ENCODE results near the gene TMEFF1.
"Not testable (repeated sequence)": the region's sequence is repeated elsewhere in the genome, so short reads cannot be mapped to it uniquely, and the experiment has no call there.

TMEFF1 gene, protein sequence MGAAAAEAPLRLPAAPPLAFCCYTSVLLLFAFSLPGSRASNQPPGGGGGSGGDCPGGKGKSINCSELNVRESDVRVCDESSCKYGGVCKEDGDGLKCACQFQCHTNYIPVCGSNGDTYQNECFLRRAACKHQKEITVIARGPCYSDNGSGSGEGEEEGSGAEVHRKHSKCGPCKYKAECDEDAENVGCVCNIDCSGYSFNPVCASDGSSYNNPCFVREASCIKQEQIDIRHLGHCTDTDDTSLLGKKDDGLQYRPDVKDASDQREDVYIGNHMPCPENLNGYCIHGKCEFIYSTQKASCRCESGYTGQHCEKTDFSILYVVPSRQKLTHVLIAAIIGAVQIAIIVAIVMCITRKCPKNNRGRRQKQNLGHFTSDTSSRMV

DNA sequence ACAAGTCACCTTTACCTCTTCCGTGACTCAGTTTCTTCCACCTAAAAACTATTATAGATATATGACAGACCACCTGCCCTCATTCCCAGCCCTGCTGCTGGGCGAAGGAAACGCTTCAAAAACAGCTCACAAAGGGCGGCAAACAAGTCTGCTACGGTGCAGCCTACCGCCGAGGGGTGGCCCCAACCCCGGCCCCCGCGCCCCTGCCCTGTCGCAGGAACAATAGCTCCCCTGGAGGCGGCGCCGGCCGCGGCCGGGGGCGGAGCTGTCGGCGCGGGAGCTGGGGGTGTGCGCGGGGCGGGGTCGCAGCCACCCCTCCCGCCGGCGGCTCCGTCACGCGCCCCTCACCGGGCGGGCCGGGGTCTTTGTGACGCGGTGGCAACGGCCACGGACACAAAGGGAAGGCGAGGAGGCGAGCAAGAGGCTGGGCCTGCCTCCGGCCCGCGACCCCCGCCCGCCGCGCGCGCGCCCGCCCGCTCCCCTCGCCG, at the start of gene TMEFF1:
Gene TMEFF1 (plus strand): TSS at position 362 of the 488 bp plus-strand sequence. CDS start 396 bp downstream, outside the sequence.
- DNase-seq: no peak

DNA sequence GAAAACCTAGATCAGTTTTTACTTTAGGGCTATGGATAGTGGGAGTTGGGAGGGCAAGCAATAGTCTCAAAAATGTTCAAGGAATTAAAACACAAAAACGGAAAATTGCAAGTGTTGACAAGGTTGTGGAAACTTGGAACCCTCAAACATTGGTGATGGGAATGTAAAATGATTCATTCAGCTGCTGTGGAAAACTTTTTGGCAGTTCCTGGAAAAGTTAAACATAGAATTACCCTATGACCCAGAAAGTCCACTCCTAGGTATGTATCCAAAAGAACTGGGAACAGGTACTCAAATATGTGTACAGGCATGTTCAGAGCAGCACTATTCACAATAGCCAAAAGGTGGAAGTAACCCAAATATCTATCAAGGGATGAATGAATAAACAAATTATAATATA, 47.2 kb upstream of the TMEFF1 start:
- no peak for DNase-seq

DNA sequence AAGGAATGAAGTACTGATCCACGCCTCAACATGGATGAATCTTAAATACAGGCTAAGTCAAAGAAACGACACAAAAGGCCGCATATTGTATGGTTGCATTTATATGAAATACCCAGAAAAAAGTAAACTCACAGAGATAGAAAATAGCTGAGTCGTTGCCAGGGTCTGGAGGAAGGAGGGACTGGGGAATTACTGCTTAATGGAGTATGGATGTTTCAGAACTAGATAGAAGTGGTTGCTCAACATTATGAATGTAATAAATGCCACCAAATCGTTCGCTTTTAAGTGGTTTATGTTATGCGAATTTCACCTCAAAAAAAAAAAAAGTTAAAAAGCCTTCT, 46.8 kb upstream of the TMEFF1 start:
- DNase-seq: no peak

DNA sequence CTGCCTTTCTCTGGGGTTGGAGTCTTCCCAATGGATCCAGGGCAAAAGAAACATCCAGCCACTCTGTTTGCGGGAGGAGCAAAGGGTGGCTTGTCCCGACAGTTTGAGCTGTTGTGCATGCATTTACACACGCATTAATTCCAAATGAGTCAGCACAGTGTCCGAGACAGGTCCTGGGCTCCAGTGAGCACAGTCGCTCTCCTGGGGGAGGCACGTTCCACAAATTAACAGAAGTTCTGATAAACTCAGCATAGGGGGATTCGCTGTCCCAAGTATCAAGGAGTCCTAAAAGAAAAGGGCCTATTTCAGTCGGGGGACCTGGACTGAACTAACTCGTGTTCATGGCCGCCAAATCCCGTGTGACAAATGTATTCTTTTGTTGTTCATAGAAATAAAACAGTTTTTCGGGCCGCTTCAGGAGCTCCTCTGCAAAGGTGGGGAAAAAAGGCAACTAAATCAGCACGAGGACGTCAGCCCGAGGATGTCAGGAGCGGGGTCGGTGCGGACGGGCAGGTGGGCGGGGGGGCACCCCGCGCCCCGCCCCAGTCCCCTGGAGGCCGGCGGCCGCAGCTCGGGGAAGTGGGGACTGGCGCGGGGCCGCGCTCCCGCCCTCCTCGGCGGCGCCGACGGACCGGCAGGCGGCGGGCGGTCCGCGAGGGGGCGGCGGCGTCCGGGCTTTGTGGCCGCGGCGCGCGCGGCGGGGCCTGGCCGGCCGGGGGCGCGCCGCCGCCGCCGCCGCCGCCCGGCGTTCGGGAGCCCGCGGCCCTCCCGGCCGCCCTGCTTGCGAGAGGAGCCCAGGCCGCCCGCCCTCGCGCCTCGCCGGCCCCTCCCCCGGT, 46.2 kb upstream of the TMEFF1 start, which contains the start of gene MSANTD3:
Gene MSANTD3 (plus strand): TSS at position 614 of the 836 bp plus-strand sequence. CDS start 14,796 bp downstream, outside the sequence.
- DNase-seq: peak in 1 of 2 donors; percentile 48

DNA sequence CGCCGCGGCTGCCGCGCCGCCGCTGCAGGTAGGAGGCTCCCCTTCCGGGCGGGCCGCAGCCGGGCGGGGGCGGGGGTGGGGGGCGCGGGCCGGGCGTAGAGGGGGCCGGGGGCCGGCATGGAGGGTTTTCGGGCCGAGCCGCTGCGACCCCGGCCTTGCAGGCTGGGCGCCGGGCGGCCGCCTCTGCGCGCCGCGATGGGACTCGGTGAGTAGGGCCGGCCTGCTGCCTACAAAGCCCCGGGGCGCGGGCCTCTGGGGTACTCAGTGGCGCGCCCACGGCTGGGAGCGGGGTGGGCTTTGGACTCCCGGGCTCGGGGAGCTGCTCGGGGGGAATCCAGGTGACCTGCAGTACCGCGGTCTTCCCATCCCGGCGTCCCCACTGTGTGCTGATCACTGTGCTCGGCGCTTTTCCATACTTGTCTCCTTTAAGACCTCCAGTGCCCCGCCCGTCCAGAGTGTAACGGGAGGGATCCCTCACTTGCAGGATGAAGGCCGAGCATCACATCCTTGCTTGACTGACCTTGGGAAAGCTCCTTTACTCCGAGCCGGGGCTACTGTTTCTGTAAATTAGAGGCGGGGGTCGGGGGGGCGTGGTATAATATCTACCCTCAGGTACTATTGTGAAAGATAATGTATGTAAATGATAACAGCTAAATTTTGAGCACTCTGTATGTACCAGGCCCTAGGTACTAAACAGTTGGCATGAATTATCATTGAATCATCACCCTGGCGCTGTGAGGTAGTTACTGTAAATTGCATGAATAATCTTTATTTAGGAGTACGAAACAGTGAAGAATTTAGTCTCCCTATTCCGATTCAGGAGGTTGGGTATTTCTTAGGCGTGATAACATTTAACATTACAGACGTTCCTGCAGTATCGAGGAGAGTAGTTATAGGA, 45.3 kb upstream of the TMEFF1 start:
- DNase-seq: peak in 1 of 2 donors; percentile 31

DNA sequence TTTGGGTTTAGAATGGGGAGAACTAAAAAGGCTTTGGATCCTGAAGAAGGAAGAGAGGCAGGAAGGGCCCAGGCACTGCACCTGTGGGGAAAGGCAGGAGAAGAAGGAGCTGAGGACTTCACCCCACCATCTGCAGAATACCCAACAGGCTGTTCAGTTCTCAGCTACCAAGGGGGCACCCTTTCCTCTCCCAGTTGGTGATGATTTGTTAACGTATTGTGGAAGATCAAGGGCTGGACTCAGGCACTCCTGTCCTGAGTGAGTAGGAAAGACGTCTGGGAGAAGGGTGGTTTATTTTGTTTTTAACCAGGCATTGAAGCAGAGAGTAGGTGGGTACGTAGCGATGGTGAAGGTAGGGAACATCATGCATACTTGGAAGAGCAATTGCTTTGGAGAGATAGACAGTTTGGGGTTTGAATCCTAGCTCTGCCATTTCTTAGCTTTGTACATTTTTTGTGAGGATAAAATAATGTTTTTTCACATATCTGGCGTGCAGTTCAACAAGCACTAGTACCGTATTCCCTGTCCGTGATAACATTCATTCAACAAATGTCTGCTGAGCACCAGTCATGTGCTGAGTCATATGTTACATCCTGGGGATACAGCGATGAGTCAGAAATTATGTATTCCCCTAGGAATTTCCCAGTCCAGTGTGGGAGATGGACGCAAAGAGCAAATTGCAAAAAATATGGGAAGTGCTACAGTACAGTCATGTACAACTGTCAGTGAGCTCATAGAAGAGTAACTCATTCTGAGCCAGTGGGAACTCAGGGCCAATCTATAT, 43.9 kb upstream of the TMEFF1 start:
- no peak for DNase-seq

DNA sequence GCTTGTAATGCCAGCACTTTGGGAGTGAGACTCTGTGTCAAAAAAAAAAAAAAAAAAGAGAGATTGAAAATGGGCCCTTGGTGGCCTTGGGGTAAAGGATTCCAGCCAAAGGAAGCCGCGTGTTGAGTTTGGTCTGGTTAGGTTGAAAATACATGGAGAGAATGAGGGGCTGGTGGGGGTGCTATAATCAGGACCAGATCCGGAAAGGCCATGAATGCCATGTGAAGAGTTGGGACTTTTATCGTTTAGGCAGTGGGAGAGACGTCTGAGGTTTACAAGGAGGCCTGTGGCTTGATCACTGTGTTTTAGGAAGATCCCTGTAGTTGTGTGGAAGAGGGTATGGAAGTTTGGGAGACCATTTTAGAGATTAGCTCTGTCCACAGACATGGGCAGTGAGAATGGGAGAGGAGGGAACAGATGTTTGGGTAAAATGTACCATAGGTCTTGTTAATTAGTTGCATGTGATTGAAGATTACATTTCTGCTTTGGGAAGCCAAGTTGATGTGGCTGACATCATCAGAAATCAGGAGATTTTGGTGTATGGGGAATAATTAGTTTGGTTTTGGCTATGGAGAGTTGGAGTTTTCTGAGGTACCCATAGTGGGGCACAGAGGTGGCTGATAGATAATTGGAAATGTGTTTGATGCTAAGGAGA, 42.5 kb upstream of the TMEFF1 start:
- no peak for DNase-seq

DNA sequence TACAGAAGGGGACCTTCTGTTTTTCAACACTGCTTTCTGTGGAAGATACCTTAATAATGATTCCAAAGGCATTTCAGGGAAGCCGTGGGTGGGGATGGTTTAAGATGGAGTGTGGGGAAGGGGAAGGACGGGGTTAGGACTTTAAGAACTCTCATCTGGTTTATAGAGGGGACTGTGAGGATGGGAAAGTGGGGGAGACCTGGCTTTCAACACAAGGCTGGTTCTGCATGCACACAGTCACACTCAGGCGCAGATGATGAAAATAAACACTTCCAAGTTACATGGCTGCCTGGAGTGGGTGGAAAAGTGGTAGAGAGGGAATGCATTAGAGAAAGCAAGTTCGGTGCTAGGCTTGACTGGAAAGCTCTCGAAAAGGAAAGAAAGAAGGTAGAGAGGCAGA, 41.1 kb upstream of the TMEFF1 start:
- DNase-seq: no peak

DNA sequence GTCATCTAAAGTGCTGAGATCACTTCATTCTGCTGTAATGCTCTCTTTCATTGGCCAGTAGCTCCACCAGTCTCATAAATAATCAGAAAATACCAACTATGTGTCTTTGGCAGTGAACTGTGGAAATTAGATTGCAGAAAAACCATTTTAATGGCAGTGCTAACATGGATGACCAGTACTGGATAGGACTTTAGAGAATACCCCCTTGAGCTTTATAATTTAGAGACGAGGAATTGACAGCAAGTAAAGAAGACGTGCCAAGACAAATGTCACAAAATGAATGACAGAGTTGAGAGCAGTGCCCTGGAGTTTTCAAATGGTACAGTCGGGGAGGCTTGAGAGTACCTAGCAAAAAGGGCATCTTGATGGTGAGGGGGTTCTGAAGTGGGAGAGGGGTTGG, 40.2 kb upstream of the TMEFF1 start:
- DNase-seq: no peak

DNA sequence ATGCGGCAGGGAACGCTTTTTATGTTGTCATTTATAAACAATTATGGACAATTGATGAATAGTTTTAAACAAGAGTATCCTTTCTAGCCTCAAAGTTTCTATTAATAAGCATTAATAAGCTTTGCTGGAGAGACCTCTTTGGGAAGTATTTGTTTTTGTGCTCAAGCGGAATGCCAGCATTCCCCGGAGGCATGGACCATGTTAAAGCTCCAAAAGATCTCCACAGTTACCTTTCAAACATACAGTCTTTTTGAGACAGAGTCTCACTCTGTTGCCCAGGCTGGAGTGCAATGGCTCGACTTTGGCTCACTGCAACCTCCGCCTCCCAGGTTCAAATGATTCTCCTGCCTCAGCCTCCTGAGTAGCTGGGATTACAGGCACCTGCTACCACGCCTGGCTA, 36.4 kb upstream of the TMEFF1 start:
- DNase-seq: no peak

DNA sequence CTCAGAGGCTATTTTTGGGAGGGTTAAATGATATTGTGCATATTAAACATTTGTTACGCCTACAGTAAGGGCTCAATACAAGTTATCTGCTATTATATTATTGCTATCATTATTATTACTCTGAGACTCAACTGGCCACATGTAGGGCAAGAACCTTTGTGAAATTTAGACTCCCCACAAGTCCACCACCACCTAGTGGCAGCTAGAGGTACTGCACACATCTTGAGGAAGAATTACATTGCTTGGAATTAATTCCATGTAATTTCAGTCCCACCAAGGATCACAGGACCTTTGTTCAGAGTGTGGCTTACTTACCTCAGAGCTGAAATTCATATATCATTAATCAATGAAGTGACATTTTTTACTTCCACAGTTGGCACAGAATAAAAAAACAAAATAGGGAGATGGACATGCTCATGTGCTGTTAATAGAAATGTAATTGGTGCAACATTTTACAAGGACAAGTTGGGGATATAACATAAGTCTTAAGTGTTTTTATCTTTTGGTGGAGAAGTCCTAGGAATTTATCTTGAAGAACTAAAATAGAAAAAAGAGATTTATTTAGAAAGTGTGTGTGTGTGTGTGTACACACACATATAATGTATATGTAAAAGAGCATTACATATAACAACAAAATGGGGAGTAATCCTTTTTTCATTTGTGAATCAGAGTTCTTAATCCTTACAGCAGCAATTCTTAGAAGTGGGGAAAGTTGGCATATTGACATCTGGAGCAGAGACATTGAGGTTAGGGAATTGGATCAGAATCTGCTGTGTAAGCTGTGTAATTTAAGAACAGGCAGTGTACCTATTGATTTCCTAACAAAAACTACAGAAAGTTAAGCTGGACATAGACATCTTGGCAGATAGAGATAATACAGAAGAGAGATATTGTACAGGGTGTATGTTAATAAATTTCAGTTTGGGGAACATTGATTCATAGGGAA, 34.8 kb upstream of the TMEFF1 start:
- peak; percentile 2 to 43 for DNase-seq

DNA sequence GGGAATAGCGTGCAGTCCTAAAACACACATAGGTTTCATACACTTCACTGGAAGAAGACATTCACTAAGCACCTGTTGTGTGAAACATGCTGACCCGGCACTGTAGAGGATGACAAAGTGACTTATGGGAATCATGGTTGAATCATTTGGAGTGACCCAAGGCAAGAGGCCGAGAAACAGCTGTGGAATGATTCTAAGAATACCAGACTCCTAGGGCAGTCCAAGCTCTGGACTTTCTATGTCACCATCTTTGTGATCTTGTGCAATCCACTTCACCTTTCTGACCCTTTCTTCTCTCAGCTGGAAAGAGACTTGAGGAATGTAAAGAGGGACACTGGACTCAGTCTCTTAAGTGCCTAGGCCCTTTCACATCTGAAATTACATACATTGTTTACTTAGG, 32.9 kb upstream of the TMEFF1 start:
- DNase-seq: no peak

DNA sequence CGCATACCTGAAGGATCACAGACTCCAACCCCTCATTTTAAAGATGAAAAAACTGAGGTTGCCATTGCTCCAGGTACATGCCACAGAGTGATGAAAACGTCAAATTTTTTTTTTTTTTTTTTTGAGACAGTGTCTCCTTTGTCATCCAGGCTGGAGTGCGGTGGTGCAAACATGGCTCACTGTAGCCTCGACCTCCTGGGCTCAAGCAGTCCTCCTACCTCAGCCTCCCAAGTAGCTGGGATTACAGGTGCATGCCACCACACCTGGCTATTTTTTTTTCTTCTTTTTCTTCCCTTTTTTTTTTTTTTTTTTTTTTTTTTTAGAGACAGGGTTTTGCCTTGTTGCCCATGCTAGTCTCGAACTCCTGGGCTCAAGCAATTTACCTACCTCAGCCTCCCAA, 32.5 kb upstream of the TMEFF1 start:
- not testable (repeated sequence) for DNase-seq

DNA sequence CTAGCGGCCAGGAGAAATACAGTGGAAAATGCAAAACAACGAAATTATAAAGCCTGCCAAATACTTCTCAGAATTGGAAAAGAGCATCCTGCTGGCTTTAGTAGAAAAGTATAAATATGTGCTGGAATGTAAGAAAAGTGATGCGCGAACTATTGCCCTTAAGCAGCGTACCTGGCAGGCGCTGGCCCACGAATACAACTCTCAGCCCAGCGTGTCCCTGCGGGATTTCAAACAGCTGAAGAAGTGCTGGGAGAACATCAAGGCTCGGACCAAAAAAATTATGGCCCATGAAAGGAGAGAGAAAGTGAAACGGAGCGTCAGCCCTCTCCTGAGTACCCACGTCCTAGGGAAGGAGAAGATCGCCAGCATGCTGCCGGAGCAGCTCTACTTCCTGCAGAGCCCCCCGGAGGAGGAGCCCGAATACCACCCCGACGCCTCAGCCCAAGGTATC, 31.0 kb upstream of the TMEFF1 start:
- DNase-seq: no peak

DNA sequence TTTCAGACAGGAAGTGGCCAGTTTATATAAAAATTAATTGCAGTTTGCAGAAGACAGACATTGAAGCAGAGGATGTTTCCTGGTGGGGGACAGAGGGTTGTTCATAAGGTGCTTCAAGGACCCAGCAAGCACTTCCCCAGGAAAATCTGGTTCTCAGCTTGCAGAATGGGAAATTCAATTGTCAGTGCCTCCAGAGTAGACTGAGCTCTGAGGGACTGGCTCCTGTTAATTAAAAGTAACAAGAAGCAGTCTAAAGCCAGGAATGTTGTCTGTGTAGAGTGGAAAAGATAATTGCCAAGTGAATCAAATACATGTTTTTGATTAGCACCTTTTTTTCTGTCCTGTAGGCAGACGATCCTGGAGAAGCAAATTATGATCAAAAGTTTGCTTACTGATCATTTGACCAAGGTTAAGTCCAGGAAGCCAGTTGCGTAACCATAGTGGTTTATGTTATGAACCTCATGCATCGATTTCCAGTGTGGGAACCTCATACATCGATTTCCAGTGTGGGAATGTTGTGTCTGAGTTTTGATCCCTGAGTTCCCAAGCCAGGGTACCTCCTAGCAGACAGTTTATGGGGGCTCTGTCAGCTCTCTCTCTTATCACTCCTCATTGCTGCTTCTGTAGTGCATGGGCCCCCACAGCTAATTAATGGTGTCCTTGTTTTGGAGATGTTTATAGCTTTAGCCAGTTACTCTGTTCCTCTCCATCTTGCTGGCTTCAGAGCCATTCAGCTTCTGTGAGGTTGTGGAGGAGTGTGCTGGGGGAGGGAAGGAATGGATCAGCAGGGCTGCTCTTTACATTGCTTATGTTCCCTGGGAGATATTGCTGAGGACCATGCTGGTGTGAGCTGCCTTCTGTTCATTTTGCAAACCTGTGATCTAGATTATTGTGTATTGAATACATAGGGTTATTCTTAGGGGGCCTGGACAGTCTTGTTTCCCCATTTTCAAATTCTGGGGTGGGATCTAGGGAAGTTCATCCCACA, 28.9 kb upstream of the TMEFF1 start:
- no peak for DNase-seq

DNA sequence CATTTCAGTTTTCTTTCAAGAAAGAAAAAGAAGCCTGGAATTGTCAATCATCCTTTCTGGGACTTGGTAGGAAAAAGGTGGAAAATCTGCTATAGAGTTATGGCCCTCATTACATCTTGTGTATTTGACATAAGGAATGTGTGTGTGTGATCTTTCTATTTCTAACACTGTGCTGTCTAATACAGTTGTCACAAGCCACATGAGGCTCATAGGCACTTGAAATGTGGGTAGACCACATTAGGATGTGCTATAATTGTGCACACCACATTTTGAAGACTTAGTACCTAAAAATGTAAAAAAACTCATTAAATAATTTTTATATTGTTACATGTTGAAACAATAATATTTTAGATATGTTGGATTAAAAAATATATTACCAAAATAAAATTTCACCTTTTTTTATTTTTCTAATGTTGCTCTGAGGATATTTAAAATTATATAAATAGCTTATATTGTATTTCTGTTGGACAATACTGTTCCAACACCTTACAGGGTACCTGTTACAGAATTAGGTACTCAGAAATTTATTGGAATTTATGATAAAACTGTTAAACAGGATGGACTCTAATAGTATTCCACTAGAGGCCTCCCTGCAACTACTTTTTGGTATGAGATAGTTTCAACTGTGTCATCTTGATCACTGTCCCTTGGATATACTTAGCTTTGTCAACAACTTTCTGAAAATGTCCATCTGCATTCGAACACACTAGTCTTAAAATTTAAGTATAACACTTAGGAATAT, 27.6 kb upstream of the TMEFF1 start:
- DNase-seq: no peak

DNA sequence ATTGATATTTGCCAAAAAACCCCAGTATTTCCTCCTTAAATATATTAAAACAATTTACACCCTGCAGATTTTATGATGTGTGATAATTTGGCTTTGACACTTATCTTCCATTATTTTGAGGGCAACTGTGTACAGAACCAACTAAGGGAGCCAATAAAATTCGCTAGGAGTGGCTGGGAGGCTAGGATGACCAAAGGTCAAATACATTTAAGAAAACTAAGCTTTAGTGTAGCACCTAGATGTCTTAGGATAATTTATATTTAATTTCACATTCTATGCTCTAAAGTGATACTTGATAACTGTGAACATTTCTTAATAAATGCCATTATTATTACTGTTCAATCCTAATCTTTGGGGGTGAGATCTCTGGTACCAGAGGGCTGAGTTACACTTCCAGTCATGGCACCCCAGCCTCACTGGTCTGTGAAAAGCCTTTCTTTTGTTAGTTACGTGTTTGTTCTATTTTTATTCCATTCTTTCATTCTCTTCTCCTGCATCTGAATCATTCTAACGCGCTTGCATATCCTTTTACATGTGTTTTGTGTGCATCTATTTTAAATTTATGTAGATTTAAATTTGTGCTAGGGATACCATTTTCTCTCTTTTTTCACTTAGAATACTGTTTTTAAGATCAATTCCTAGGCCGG, 26.9 kb upstream of the TMEFF1 start:
- no peak for DNase-seq

DNA sequence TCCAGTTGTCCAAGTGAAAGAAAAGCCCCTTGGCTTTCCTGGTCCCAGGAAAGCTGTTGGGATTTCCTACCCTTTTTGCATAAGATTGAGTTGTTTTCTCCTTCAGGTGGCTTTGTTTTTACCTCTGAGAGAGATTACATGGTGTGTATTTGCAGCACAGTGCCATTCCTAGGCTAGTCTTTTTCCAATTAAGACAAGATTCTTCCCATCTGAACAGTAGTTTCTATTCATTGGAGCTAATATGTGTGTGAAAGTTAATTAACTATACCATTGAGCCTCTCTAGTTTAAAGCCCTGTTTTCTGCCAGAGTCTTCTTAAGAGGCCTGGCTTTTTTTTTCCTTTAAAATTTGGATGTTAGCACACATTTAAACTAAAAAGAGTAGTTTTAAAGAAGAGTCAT, 25.9 kb upstream of the TMEFF1 start:
- DNase-seq: no peak
